Activated CD4-positive, CD25-positive, alpha-beta regulatory T cell (primary cell): Measurements from ENCODE around the gene NEDD4.
A peak's percentile ranks its signal among the peaks of the same experiment; 100 is the strongest.
"Not testable (repeated sequence)": the region's sequence is repeated elsewhere in the genome, so short reads cannot be mapped to it uniquely, and the experiment has no call there.

Experiments
- DNase-seq, 4 experiments: peaks; one replicate each; lab custom pipeline; 2025; lab: John Stamatoyannopoulos, UW

NEDD4 gene

DNA sequence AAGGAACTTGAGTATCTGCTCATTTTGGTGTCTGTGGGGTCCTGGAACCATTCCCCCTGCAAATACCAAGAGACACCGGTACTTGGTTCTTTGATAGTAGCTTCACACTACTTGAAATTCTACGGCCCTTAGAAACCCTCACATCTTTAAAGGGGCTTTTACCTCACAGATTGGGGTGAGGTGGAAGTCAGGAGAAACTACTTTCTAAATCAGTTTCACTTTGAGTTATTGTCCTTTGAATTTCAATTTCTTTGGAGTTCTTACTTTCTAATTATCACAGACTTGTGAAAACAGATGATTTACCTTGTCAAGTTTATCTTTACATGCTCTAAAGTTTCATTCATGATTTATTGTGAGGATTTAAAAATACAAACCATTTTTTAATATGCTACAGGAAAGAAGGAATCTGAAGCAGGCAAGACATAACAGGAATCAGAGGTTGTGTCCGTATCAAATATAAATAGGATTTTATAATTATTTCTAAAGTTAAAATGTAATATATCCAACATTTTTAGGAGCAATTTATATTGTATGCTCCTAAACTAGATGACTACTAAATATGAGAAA lies 98.9 kb downstream of the NEDD4 start:
- no peak for DNase-seq

- no peak for DNase-seq
Observed at GRCh38 chr15:55893852-55894251, 99.6 kb downstream of the NEDD4 start.

- DNase-seq, result no peak
Observed at GRCh38 chr15:55891196-55891595, 102.2 kb downstream of the NEDD4 start.

DNA sequence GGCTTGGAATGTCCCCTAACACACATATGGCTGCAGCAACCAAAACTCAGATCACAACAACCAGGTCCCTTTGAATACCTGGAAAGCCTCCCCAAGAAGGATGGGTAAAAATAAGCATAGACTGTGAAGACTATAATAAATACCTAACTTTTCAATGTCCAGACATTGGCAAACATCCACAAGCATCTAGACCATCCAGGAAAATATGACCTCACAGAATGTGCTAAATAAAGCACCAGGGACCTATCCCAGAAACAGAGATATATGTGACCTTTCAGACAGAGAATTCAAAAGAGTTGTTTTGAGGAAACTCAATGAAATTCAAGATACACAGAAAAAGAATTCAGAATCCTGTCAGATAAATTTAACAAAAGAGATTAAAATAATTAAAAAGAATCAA lies 109.2 kb downstream of the NEDD4 start:
- no peak for DNase-seq

- DNase-seq, result no peak
Observed at GRCh38 chr15:55879181-55879580, 114.2 kb downstream of the NEDD4 start.

DNA sequence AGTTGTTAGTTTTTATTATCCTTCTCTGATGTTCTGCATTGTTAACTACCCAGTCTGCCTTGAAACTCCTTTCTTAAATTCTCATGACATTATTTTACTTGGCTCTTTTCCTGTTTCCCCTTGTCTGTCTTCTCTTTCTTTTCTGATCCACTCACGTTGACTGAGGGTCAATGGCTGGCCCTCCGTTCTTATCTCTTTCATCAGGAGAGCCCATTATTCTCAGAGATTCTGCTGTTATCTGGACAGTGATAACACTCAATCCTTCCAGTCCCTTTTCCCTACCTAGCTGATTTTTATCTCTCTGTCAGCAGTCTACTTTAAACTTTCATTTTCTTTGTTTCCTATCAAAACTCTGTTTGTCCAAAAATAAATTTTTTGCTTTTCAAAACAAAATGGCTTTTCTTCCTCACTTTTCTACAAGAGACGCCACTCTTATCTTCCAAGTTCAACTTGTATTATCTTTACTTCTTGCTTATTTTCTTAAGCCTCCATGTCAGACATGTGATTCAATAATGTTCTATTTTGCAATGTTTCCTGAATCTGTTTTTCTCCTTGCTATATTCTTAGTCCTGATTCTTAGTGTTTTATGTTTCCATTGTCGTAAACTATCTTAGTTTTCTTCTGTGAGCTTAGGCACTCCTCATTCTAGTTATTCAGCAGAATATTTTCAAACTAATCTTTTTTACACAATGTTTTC lies 120.2 kb downstream of the NEDD4 start:
- no peak for DNase-seq

GRCh38 chr15:55872471-55872870 lies 120.9 kb downstream of the NEDD4 start:
- no peak for DNase-seq

DNA sequence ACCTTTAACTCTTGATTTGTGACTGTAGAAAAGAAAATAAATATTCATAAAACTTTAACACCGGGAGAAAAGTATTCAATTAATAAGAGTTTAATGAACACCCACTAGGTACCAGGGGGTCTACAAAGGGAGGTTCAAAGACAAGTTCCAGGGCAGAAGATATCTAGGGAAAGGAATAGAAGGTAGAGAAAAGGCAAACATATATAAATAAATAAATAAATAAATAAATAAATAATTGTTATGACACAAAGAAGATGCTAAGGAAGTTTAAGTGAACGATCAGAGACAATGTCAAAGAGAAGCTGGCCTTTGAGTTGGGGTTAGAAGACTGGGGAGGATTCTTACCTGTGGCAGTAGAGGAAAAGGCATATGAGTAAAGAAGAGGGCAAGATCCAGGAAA lies 123.8 kb downstream of the NEDD4 start:
- no peak for DNase-seq

GRCh38 chr15:55868707-55869106 lies 124.7 kb downstream of the NEDD4 start:
- DNase-seq, result no peak

DNA sequence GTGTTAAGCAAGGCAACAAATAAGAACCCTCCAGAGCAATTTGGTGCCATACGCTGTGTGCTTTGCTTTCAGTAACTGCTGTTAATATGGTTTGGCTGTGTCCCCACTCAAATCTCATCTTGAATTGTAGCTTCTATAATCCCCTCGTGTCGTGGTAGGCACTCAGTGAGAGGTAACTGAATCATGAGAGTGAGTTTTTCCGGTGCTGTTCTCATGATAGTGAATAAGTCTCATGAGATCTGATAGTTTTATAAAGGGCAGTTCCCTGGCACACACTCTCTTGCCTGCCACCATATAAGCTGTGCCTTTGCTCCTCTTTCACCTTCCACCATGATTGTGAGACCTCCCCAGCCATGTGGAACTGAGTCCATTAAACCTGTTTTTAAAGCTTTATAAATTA lies 125.1 kb downstream of the NEDD4 start:
- DNase-seq, result not testable (repeated sequence)

DNA sequence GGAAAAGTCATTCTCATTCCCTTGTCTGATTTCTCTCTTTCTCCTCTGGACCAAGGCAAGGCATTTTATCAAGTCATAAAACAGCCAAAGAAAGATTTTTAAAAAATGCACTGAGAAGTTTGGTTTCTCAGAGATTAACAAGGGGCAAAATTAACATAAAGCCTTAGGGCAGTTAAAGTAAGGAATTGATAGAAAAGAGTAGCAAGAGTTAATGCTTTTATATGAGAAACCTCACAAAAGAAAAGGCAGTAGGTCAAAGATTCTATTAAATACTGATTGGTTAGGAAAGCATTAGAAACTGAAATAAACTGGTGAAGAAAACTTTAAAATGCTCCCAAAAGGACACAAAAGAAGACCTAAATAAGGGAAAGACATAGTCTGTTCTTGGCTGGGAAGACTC lies 129.5 kb downstream of the NEDD4 start:
- no peak for DNase-seq

- DNase-seq, result no peak
Observed at GRCh38 chr15:55861115-55861514, 132.3 kb downstream of the NEDD4 start.

DNA sequence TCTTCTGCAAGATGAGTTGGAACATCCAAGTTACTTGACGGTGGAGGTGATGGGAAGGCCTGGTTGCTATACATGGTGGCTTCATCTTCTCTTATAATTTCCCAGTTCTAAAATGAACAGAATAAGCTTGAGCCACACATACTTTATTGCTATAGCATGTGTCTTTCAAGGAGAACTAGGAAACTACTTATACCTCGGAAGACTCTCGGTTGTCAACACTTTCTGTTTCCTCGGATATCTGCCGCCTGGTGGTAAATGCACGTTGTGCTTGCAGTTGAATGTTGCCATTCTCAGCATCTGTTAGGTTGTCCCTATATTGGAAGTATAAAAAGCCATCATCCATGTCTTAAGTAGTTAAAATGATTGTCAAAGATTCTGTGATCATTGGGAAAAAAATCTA lies 132.9 kb downstream of the NEDD4 start:
- no peak for DNase-seq

DNA sequence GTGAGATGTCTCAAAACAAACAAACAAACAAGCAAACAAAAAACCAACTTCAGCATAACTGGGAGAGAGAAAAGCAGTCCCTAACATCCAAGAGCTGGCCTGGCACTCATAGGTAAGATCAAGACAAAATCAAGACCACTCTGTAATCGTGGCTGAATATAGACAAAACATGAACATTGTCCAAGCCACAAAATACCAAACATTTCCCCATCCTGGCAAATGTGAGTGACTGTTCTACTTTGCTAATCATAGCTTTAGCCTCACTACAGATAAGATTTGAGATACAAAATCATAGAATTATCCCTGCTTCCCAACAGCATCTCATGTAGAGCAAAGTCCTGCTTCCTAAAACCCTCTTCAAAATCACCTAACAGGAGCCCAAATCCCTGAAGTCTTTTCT lies 133.7 kb downstream of the NEDD4 start:
- DNase-seq, result no peak

DNA sequence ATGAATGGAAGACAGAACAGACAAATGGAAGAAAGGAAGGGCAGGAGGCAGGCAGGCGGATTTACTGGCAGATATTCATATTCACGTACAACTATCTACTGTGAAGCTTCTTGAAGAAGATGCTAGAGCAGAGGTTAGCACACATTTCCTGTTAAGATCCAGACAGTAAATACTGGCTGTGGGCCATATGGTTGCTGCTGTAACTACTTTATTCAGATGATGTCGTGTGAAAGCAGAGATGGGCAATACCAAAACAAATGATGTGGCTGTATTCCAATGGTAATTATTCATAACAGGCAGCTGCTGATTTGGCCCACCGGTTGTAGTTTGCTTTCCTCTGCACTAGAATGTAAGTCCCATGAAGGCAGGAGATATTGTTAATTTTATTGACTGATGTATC lies 134.8 kb downstream of the NEDD4 start:
- no peak for DNase-seq

DNA sequence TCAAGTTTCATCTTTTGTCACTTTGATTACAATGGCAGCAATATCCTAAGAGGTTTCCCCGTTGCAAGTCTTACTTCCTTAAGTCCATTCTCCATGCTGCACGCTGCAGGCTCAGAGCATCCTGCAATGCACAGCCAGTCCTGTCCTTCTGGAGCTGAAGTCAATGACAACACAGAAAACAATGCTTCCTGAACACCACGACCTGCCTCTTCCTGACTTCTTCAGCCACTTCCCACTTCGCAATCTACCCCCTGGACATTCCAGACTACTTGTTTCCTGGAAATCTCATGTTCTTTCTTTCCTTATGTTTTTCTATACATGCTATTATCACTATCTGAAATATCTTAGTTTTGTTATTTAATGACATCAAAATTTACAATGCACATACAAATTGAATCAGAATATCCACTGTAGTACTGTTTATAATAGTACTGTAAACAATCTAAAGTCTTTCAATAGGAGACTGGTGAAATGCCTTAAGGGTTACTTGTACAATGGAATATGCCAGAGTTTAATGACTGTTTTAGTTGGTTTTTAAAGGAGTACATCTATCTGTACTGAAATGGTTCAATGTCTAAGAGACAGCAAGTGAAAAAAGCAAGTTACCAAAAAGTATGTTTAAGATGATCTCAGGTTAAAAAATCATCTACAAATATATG lies 136.8 kb downstream of the NEDD4 start:
- DNase-seq, result no peak

DNA sequence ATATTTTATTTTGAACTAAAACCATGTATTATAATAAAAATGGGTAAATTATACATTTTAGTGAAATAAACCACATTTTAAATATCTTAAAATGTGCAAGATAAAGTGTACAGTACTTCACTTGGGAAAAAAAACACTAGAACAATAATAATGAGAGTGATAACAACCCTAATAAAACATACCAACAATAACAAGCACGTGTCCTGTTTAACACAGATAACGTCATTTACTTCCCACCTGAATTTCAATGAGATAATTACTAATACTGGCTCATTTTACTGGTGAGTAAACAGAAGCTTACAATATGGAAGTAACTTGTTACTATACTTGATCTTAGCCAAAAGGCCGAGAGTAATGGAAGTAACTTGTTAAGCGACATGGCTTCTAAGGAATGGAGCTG lies 140.3 kb downstream of the NEDD4 start:
- DNase-seq, result no peak

- peak in 2 of 4 experiments; percentile 6 to 9 for DNase-seq
Observed at GRCh38 chr15:55846116-55846707, 147.2 kb downstream of the NEDD4 start.

DNA sequence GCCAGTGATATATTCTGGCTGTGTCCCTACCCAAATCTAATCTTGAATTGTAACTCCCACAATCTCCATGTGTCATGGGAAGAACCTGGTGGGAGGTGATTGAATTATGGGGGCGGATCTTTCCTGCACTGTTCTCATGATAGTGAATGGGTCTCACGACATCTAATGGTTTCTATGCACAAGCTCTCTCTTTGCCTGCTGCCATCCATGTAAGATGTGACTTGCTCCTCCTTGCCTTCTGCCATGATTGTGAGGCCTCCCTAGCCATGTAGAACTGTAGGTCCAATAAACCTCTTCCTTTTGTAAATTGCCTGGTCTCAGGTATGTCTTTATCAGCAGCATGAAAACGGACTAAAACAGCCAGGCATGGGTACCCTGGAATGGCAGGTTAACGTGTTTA lies 150.5 kb downstream of the NEDD4 start:
- not testable (repeated sequence) for DNase-seq

DNA sequence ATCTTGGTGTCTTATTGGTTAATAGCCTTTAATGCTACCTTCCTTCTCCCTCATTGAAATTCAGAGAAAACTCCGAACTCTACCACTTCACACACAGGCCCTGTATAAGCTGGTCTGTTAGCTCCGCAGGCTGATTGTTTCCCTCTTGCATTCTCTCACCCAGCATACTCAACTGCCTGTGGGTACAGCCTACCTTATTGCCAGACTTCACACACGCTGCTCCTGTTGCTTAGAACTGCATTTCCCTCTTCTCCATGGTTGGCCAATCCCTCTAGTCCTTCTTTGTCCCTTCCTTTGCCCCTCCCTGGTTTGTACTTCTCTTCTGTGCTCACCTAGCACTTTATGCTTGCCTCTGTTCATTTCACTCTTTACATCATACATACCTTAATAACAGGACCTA lies 157.5 kb downstream of the NEDD4 start:
- DNase-seq, result no peak

- DNase-seq, result no peak
Observed at GRCh38 chr15:55834331-55834730, 159.1 kb downstream of the NEDD4 start.

DNA sequence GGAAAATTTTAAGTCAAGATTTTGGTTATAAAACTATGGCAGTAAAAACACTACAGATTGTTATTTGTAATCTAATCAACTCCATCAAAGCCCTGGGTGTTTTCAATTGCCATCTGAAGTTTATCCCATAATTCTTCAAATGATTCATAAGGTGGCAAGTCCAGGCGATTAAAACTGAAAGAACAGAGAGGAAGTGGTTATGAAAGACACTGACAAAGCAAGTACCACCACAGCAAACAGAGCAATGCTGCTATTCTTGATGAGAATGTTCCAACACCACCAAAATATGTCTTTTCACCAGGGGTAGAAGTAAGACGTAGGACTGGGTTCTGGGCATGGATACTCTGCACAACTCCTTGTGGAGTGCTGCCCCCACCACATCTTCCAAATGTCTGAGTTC lies 163.6 kb downstream of the NEDD4 start:
- no peak for DNase-seq

DNA sequence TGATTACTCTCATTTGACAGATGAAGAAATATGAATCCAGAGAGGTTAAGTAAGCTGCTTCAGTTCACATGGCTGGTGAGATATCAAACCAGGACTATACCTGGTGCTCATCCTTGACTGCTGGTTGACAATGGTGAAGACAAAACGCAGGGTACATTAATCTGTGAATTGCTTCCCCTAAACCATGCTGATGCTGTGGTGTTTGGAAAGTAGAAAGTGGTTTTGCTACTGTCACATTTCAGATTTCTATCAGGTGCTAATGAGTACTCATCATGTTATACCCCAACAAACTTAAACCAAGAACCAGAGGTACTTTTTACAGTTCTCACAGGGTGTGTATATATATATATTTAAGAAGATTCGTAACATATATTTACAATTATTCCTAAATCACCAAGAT lies 165.5 kb downstream of the NEDD4 start:
- DNase-seq, result no peak
